CD4-positive, CD25-positive, alpha-beta regulatory T cell (primary cell): ENCODE data around the gene GTF3A. TPM values are rescaled to one million over a fixed set of nuclear protein-coding genes. Genes with fewer than 3 reads are reported as not detected.

ENCODE experiments used
- ATAC-seq, 2 donors: fragments of 150-1000 bp; cut with Tn5 transposase; one replicate each; pipeline ENCODE4 v1.10.0; 2021; ENCODE audit warnings: low read depth in 2 of 2, moderate number of reproducible peaks in 2 of 2, moderate library complexity in 1 of 2
- DNase-seq, 3 donors: peaks; one replicate each; pipeline versions ENCODE4 v3.0.0 to v3.0.0-alpha.2; 2012 to 2022; ENCODE audit warnings: mixed read lengths in 1 of 3
- H3K27ac ChIP-seq: one replicate; pipeline ENCODE4 v1.7.0; 2013; ENCODE audit warnings: mild to moderate bottlenecking, low read length; ENCODE audit not compliant: insufficient read depth, poor library complexity, severe bottlenecking
- H3K27me3 ChIP-seq: one replicate; pipeline ENCODE4 v1.7.0; 2013; ENCODE audit warnings: low read length; ENCODE audit not compliant: control insufficient read depth, insufficient read depth
- H3K36me3 ChIP-seq: one replicate; pipeline ENCODE4 v1.7.0; 2013; ENCODE audit warnings: mild to moderate bottlenecking, low read length, moderate library complexity; ENCODE audit not compliant: control insufficient read depth, insufficient read depth
- H3K4me1 ChIP-seq: 2 replicates; pipeline ENCODE4 v1.7.0; 2013; ENCODE audit warnings: mild to moderate bottlenecking, low read length; ENCODE audit not compliant: insufficient read depth, control insufficient read depth, poor library complexity, severe bottlenecking
- H3K4me3 ChIP-seq: one replicate; pipeline ENCODE4 v1.7.0; 2013; ENCODE audit warnings: low read depth, mild to moderate bottlenecking, low read length, moderate library complexity
- H3K9me3 ChIP-seq, 2 experiments: 1 replicate in 1 of 2; 2 replicates in 1 of 2; pipeline ENCODE4 v1.7.0; 2013; ENCODE audit warnings: low read length in 2 of 2, mild to moderate bottlenecking in 1 of 2, moderate library complexity in 1 of 2; ENCODE audit not compliant: control insufficient read depth in 2 of 2
- H3K27ac Mint-ChIP-seq, 3 donors: one replicate each; pipeline ENCODE4 v1.8.0; 2020 to 2022; ENCODE audit warnings: mild to moderate bottlenecking in 3 of 3, mixed read lengths in 3 of 3, moderate library complexity in 2 of 3
- H3K27me3 Mint-ChIP-seq: one replicate; pipeline ENCODE4 v1.8.0; 2022; ENCODE audit warnings: mild to moderate bottlenecking, mixed read lengths
- H3K36me3 Mint-ChIP-seq: one replicate; pipeline ENCODE4 v1.8.0; 2020; ENCODE audit warnings: mixed read lengths
- H3K4me1 Mint-ChIP-seq, 4 donors: one replicate each; pipeline ENCODE4 v1.8.0; 2020 to 2022; ENCODE audit warnings: mixed read lengths in 4 of 4, mild to moderate bottlenecking in 1 of 4
- H3K4me3 Mint-ChIP-seq, 4 donors: one replicate each; pipeline ENCODE4 v1.8.0; 2020 to 2022; ENCODE audit warnings: mild to moderate bottlenecking in 4 of 4, mixed read lengths in 4 of 4, moderate library complexity in 3 of 4
- H3K9me3 Mint-ChIP-seq, 7 donors: one replicate each; pipeline ENCODE4 v1.8.0; 2020 to 2022; ENCODE audit warnings: mixed read lengths in 7 of 7, mild to moderate bottlenecking in 3 of 7, moderate library complexity in 2 of 7
- polyA plus RNA-seq, 4 donors: library from polyadenylated mRNA; unstranded; fragments of 300-500 nt; fragmentation: Illumina TruSeq; gene quantifications; one replicate each; pipeline ENCODE4 v1.2.3, GENCODE V29; 2021
- total RNA-seq: library from RNA; stranded (reverse); gene quantifications from one replicate; pipeline ENCODE4 v1.2.3, GENCODE V29; 2022

GTF3A gene
- total RNA-seq (165 TPM), polyA plus RNA-seq (100 to 1,000 TPM; 462 to 528 (median 512) TPM)

GRCh38 chr13:27424246-27425157 is at the start of gene GTF3A:
Gene GTF3A (plus strand): TSS chr13:27424619.
- Histone ChIP-seq H3K27ac (peak within 1 kb of the TSS; percentile 93), H3K4me1 (peaks cover 54% of the 10 kb centered on the region), H3K4me3 (peak within 1 kb of the TSS; percentile 96), H3K9me3 (no peaks in the 10 kb centered on the region), H3K27me3 (no peaks in the 10 kb centered on the region), H3K36me3 (peaks cover 19% of the 10 kb centered on the region)
- ATAC-seq (peak; percentile 53 to 61), DNase-seq (peak; percentile 81 to 92 (median 92))
- Mint-ChIP-seq H3K9me3 (no peaks in the 10 kb centered on the region), H3K27me3 (no peaks in the 10 kb centered on the region), H3K36me3 (peaks cover 27% of the 10 kb centered on the region), H3K4me3 (peak within 1 kb of the TSS; percentile 90 to 96 (median 94)), H3K4me1 (peaks cover 9 to 56% (median 32%) of the 10 kb centered on the region in 4 donors), H3K27ac (peak within 1 kb of the TSS; percentile 91 to 98 (median 95))

DNA sequence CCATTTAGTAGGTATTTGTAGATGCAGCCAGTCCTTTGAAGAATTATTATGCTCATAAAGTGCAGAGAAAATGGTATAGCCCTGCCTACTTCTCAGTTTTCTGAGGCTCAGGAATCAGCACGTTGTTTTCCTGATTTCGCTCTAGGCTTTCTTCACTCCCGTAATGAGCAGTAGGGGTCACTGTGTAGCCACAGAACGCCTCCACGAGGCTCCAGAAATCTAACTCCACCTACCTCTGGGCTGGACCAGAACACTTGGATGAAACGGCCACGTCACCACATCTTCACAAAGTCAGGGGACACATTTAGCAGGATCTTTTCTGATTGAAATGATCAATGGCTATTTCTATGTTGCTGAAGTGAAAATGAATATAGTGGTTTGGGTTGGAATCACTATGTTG is 49.8 kb upstream of the GTF3A start:
- no peak overlapping the region for H3K4me3 ChIP-seq
- Mint-ChIP-seq H3K36me3 (no peaks in the 10 kb centered on the region), H3K9me3 (no peaks in the 10 kb centered on the region), H3K27me3 (peaks cover 17% of the 10 kb centered on the region), H3K4me3 (no peak overlapping the region), H3K27ac (no peak overlapping the region), H3K4me1 (peaks cover 0 to 7% (median 1%) of the 10 kb centered on the region in 4 donors)
- H3K27me3 ChIP-seq = peaks cover 7% of the 10 kb centered on the region
- DNase-seq = peak; percentile 24 to 70 (median 46)
- peak; percentile 73 to 74 for ATAC-seq
- no peaks in the 10 kb centered on the region for H3K36me3 ChIP-seq
- H3K9me3 ChIP-seq = no peaks in the 10 kb centered on the region
- no peaks in the 10 kb centered on the region for H3K4me1 ChIP-seq
- H3K27ac ChIP-seq = no peak overlapping the region

- H3K36me3 ChIP-seq = no peaks in the 10 kb centered on the region
- Mint-ChIP-seq H3K4me3 (no peak overlapping the region), H3K36me3 (no peaks in the 10 kb centered on the region), H3K27me3 (peaks cover 26% of the 10 kb centered on the region), H3K4me1 (peaks cover 0 to 5% (median 1%) of the 10 kb centered on the region in 4 donors), H3K27ac (peak overlapping the region in 1 of 3 donors; percentile 67), H3K9me3 (no peaks in the 10 kb centered on the region)
- DNase-seq (peak; percentile 23 to 42 (median 25)), ATAC-seq (no peak)
- no peaks in the 10 kb centered on the region for H3K4me1 ChIP-seq
- no peak overlapping the region for H3K4me3 ChIP-seq
- no peaks in the 10 kb centered on the region for H3K9me3 ChIP-seq
- peaks cover 7% of the 10 kb centered on the region for H3K27me3 ChIP-seq
- no peak overlapping the region for H3K27ac ChIP-seq
Observed at GRCh38 chr13:27375686-27376326, 48.6 kb upstream of the GTF3A start.

GRCh38 chr13:27379126-27379525 is 45.3 kb upstream of the GTF3A start:
- no peaks in the 10 kb centered on the region for H3K36me3 ChIP-seq
- H3K4me1 ChIP-seq = no peaks in the 10 kb centered on the region
- no peaks in the 10 kb centered on the region for H3K9me3 ChIP-seq
- H3K36me3 Mint-ChIP-seq = no peaks in the 10 kb centered on the region
- peaks cover 0 to 5% (median 1%) of the 10 kb centered on the region in 4 donors for H3K4me1 Mint-ChIP-seq
- H3K27ac ChIP-seq = no peak overlapping the region
- no peak overlapping the region for H3K27ac Mint-ChIP-seq
- H3K27me3 Mint-ChIP-seq = peaks cover 33% of the 10 kb centered on the region
- ATAC-seq (no peak), DNase-seq (no peak)
- no peak overlapping the region for H3K4me3 Mint-ChIP-seq
- H3K27me3 ChIP-seq = peaks cover 8% of the 10 kb centered on the region
- no peaks in the 10 kb centered on the region for H3K9me3 Mint-ChIP-seq
- H3K4me3 ChIP-seq = no peak overlapping the region

GRCh38 chr13:27379694-27380641 is 44.5 kb upstream of the GTF3A start:
- peaks cover 8% of the 10 kb centered on the region for H3K27me3 ChIP-seq
- no peaks in the 10 kb centered on the region for H3K4me1 ChIP-seq
- Mint-ChIP-seq H3K9me3 (no peaks in the 10 kb centered on the region), H3K4me3 (no peak overlapping the region), H3K4me1 (peaks cover 0 to 2% (median 0%) of the 10 kb centered on the region in 4 donors), H3K36me3 (no peaks in the 10 kb centered on the region), H3K27me3 (peaks cover 33% of the 10 kb centered on the region), H3K27ac (no peak overlapping the region)
- ATAC-seq (peak; percentile 47 to 59), DNase-seq (peak; percentile 21 to 58 (median 38))
- H3K36me3 ChIP-seq = no peaks in the 10 kb centered on the region
- H3K9me3 ChIP-seq = no peaks in the 10 kb centered on the region
- H3K27ac ChIP-seq = no peak overlapping the region
- no peak overlapping the region for H3K4me3 ChIP-seq

- no peaks in the 10 kb centered on the region for H3K4me1 Mint-ChIP-seq
- Histone ChIP-seq H3K9me3 (no peaks in the 10 kb centered on the region), H3K4me3 (no peak overlapping the region), H3K27me3 (peaks cover 8% of the 10 kb centered on the region), H3K36me3 (no peaks in the 10 kb centered on the region), H3K27ac (no peak overlapping the region), H3K4me1 (no peaks in the 10 kb centered on the region)
- H3K36me3 Mint-ChIP-seq = no peaks in the 10 kb centered on the region
- H3K27me3 Mint-ChIP-seq = peaks cover 34% of the 10 kb centered on the region
- DNase-seq (no peak), ATAC-seq (no peak)
- H3K4me3 Mint-ChIP-seq = no peak overlapping the region
- H3K27ac Mint-ChIP-seq = no peak overlapping the region
- no peaks in the 10 kb centered on the region for H3K9me3 Mint-ChIP-seq
Observed at GRCh38 chr13:27381601-27382000, 42.8 kb upstream of the GTF3A start.
